Measurements from ENCODE around the gene SLAIN1. TPM values are rescaled to one million over a fixed set of nuclear protein-coding genes. Genes with fewer than 3 reads are reported as not detected.
A peak's percentile ranks its signal among the peaks of the same experiment; 100 is the strongest.

Gene SLAIN1
- total RNA-seq, 1 experiment from 2014 or later: not detected

DNA sequence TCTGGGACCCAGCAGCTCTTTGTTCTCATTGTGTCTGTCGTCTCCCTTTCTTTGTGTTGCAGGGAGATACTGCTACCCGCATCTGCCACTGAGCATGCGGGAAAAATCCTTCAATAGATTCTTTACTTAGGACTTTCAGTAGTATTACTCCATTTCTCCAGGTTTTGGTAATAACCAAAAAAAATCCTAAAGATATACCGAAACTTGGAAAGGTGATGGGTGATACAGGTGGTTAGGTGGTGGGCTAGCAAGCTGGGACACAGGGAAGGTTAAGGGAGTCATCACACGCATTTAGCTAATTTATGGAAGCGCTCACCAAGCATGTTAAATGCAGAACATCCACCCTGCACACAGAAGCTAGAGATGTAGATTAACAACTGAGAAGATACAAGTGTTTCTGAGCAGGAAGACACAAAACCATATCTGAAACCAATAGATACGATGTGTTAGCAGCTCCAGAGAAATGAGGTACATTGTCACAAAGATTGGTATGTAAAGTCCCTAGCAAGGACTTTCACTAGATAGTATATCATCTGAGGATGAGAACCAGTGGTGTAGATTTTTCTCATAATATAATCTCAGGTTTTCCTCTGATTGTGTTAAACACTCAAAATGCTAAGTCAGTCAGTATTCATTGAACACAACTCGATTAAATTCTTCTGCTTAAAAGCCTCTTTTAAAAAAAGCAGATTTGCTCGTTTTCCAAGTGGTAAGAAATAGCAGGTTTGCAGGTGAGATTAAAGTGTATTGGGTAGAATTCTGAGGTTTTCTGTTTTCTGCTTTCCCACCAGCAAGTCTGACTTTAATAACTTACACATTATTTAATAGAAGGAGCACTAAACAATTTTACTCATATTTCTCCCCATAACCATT is 1.2 kb upstream of the SLAIN1 start:
- Mint-ChIP-seq H3K9me3 (ENCODE audit: unreplicated experiment) (no peaks in the 10 kb centered on the region), H3K4me3 (ENCODE audit: unreplicated experiment) (no peak overlapping the region), H3K4me1 (ENCODE audit: insufficient read depth, unreplicated experiment) (no peaks in the 10 kb centered on the region), H3K27me3 (ENCODE audit: insufficient read depth, unreplicated experiment) (peaks cover 85% of the 10 kb centered on the region), H3K36me3 (ENCODE audit: insufficient read depth, unreplicated experiment) (no peaks in the 10 kb centered on the region), H3K27ac (ENCODE audit: low read depth, unreplicated experiment) (no peak overlapping the region)
- TF ChIP-seq, protein P1, sequence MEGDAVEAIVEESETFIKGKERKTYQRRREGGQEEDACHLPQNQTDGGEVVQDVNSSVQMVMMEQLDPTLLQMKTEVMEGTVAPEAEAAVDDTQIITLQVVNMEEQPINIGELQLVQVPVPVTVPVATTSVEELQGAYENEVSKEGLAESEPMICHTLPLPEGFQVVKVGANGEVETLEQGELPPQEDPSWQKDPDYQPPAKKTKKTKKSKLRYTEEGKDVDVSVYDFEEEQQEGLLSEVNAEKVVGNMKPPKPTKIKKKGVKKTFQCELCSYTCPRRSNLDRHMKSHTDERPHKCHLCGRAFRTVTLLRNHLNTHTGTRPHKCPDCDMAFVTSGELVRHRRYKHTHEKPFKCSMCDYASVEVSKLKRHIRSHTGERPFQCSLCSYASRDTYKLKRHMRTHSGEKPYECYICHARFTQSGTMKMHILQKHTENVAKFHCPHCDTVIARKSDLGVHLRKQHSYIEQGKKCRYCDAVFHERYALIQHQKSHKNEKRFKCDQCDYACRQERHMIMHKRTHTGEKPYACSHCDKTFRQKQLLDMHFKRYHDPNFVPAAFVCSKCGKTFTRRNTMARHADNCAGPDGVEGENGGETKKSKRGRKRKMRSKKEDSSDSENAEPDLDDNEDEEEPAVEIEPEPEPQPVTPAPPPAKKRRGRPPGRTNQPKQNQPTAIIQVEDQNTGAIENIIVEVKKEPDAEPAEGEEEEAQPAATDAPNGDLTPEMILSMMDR (IDR thresholded peaks at IDR 0.05; ENCODE audit: unreplicated experiment): no peak
- intact Hi-C loops (cut with micrococcal nuclease): no loop called here
- DNase-seq (ENCODE audit: unreplicated experiment): no peak
- CTCF ChIA-PET: interaction anchor here (0.5 kb wide), 1 partner anchor 425 kb away, joined by 6 read pairs; no protein-coding TSS in a partner anchor
- no TSS peak for BruUV-seq (replicated peaks)
- POLR2A ChIA-PET: no interaction called here

DNA sequence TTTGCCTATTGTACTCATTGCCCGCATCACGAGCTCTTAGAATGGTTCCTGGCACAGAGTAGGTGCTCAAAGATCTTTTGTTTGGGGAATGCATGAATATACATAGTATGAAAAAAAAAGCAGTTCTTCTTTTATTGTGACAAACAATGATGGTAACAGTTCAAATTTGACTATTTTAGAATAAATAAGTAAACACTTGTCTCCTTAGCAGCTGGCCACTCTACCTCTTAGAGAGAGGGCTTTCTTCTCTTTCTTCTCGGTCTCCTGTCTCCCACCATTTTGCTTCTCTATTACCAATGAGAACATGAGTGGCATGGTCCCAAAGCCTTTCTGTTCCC is 639 bp upstream of the SLAIN1 start:
- no peaks in the 10 kb centered on the region for H3K36me3 Mint-ChIP-seq (ENCODE audit: insufficient read depth, unreplicated experiment)
- no peak overlapping the region for H3K4me3 Mint-ChIP-seq (ENCODE audit: unreplicated experiment)
- H3K9me3 Mint-ChIP-seq (ENCODE audit: unreplicated experiment): no peaks in the 10 kb centered on the region
- TF ChIP-seq, protein P1 (IDR thresholded peaks at IDR 0.05; ENCODE audit: unreplicated experiment): no peak
- CTCF ChIA-PET: interaction anchor here (0.5 kb wide), 1 partner anchor 424 kb away, joined by 6 read pairs; no protein-coding TSS in a partner anchor
- POLR2A ChIA-PET: no interaction called here
- H3K27me3 Mint-ChIP-seq (ENCODE audit: insufficient read depth, unreplicated experiment): peaks cover 80% of the 10 kb centered on the region
- no peak overlapping the region for H3K27ac Mint-ChIP-seq (ENCODE audit: low read depth, unreplicated experiment)
- intact Hi-C loops (cut with micrococcal nuclease): no loop called here
- DNase-seq (ENCODE audit: unreplicated experiment): no peak
- no TSS peak for BruUV-seq (replicated peaks)
- H3K4me1 Mint-ChIP-seq (ENCODE audit: insufficient read depth, unreplicated experiment): no peaks in the 10 kb centered on the region

DNA sequence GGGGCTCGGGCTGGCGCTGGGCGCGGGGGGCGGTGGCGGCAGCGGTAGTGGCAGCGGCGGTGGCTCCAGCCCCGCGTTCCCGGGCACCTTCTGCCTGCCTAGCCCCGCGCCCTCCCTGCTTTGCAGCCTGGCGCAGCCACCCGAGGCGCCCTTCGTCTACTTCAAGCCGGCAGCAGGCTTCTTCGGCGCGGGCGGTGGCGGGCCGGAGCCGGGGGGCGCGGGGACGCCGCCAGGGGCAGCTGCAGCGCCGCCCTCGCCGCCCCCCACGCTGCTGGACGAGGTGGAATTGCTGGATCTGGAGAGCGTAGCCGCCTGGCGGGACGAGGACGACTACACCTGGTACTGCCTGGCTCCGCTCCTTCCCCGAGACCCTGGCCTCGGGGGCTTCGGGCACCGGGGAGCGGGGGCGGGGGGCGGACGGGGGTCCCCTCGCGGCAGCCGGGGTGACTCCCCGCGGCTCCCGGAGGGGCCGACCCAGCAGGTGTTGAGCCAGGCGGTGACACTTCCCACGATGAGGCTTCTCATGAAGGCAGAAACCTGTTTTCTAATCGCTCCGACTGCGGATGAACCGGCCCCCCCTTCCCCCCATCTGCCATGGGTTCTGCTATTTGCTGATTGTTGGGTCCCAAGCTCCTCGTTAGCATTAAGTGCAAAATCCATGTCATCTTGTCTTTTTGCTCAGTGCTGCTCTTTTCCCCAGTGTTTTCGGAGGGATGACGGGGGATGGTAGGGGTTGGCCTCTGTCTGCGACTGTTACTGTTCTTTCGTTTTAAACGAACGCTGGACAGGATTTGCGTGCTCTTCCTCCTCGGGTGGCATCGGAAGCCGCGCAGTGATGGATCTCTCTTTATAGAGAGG is 943 bp downstream of the SLAIN1 start:
- H3K27ac Mint-ChIP-seq (ENCODE audit: low read depth, unreplicated experiment): no peak overlapping the region
- POLR2A ChIA-PET: no interaction called here

More for the DNA sequence above, 943 bp downstream of the SLAIN1 start:
- Mint-ChIP-seq H3K4me3 (ENCODE audit: unreplicated experiment) (peak overlapping the region; percentile 73), H3K4me1 (ENCODE audit: insufficient read depth, unreplicated experiment) (no peaks in the 10 kb centered on the region), H3K9me3 (ENCODE audit: unreplicated experiment) (no peaks in the 10 kb centered on the region), H3K36me3 (ENCODE audit: insufficient read depth, unreplicated experiment) (no peaks in the 10 kb centered on the region), H3K27me3 (ENCODE audit: insufficient read depth, unreplicated experiment) (peaks cover 84% of the 10 kb centered on the region)
- DNase-seq (ENCODE audit: unreplicated experiment): no peak
- BruUV-seq (replicated peaks): no TSS peak
- CTCF ChIA-PET: no interaction called here
- intact Hi-C loops (cut with micrococcal nuclease): no loop called here
- TF ChIP-seq, protein P1 (IDR thresholded peaks at IDR 0.05; ENCODE audit: unreplicated experiment): no peak
